Colonic mucosa (tissue), 4 donors: Measurements from ENCODE around the gene TRIP13. TPM values are rescaled to one million over a fixed set of nuclear protein-coding genes. Genes with fewer than 3 reads are reported as not detected.
"Not testable (repeated sequence)": the region's sequence is repeated elsewhere in the genome, so short reads cannot be mapped to it uniquely, and the experiment has no call there.

Experiments
- DNase-seq: peaks from one replicate; pipeline ENCODE4 v3.0.0-alpha.2; 2020
- H3K27ac ChIP-seq: fragments of 200-600 bp; one replicate; pipeline ENCODE4 v1.8.0; 2021
- H3K27me3 ChIP-seq: fragments of 200-600 bp; one replicate; pipeline ENCODE4 v1.8.0; 2021
- H3K36me3 ChIP-seq: fragments of 200-600 bp; one replicate; pipeline ENCODE4 v1.8.0; 2021
- H3K4me1 ChIP-seq: fragments of 200-600 bp; one replicate; pipeline ENCODE4 v1.8.0; 2021; ENCODE audit warnings: mild to moderate bottlenecking
- H3K4me3 ChIP-seq: fragments of 200-600 bp; one replicate; pipeline ENCODE4 v1.8.0; 2021
- H3K9ac ChIP-seq, 2 donors: one replicate each; pipeline ENCODE4 v1.7.0; 2013; ENCODE audit warnings: control low read depth in 2 of 2, low read depth in 2 of 2, low read length in 2 of 2
- H3K9me3 ChIP-seq: fragments of 200-600 bp; one replicate; pipeline ENCODE4 v1.8.0; 2021
- CTCF ChIP-seq: fragments of 200-600 bp; IDR thresholded peaks from one replicate; pipeline ENCODE4 v1.8.0; 2022; ENCODE audit warnings: antibody characterized with exemption, mild to moderate bottlenecking
- intact Hi-C: fragments of 100-400 bp; cut with DNase I; formaldehyde crosslinking; loops from one replicate; pipeline ENCODE4 v1.14.1; 2022
- total RNA-seq, 2 donors: library from RNA; stranded (reverse); fragmentation: NEBNext Ultra II Directional in 1 of 2; extraction: Animal tissue kit (Norgen Biotek cat#: 25700) in 1 of 2; gene quantifications; one replicate each; pipeline ENCODE4 v1.2.1, GENCODE V29; 2021
- donor health status: healthy.
- donor health status: DM: no; HTN: no; CAD: no.
- donor health status: DM: no; HTN: no; CAD: no.

Gene TRIP13
- 10 to 100 TPM in 1 of 2 donors, 1 to 10 TPM in 1; 5.8 to 18.1 TPM for total RNA-seq

GRCh38 chr5:892394-893136 is at the start of gene TRIP13, which contains the start of gene BRD9:
Gene TRIP13 (plus strand): TSS chr5:892884. CDS start chr5:892999, 115 bp downstream.
Gene BRD9 (minus strand): TSS chr5:892801. CDS start chr5:892657, 144 bp downstream.
- TF ChIP-seq CTCF = no peak
- Histone ChIP-seq H3K4me3 (peak within 1 kb of the TSS; percentile 89), H3K4me1 (peaks cover 4% of the 10 kb centered on the region), H3K27ac (peak within 1 kb of the TSS; percentile 80), H3K9me3 (no peaks in the 10 kb centered on the region), H3K36me3 (peaks cover 7% of the 10 kb centered on the region), H3K27me3 (no peaks in the 10 kb centered on the region), H3K9ac (peak within 1 kb of the TSS; percentile 84 to 90)
- peak; percentile 87 for DNase-seq
- intact Hi-C loops = loop anchor here (5.0 kb wide), 1 partner anchor 445 kb away; no protein-coding TSS in a partner anchor

- not testable (repeated sequence) for H3K36me3 ChIP-seq, DNase-seq
- intact Hi-C loops = loop anchor here (5.0 kb wide), 1 partner anchor 96 kb away; no protein-coding TSS in a partner anchor
Measured at GRCh38 chr5:843371-843770, 49.3 kb upstream of the TRIP13 start.

GRCh38 chr5:843926-844325 is 48.8 kb upstream of the TRIP13 start:
- not testable (repeated sequence) for H3K9ac ChIP-seq, H3K9me3 ChIP-seq, H3K4me3 ChIP-seq, DNase-seq, H3K4me1 ChIP-seq, H3K36me3 ChIP-seq, H3K27me3 ChIP-seq, H3K27ac ChIP-seq
- intact Hi-C loops = loop anchor here (5.0 kb wide), 1 partner anchor 97 kb away; no protein-coding TSS in a partner anchor

More at GRCh38 chr5:843371-843770, 49.3 kb upstream of the TRIP13 start:
- H3K4me1 ChIP-seq, H3K27me3 ChIP-seq, H3K27ac ChIP-seq, H3K9me3 ChIP-seq, H3K4me3 ChIP-seq, H3K9ac ChIP-seq: not testable (repeated sequence)

GRCh38 chr5:844426-844825 is 48.3 kb upstream of the TRIP13 start:
- DNase-seq = not testable (repeated sequence)
- intact Hi-C loops = loop anchor here (5.0 kb wide), 1 partner anchor 97 kb away; no protein-coding TSS in a partner anchor

GRCh38 chr5:845031-845675 is 47.5 kb upstream of the TRIP13 start:
- H3K4me1 ChIP-seq, DNase-seq, intact Hi-C loops, H3K4me3 ChIP-seq, H3K9ac ChIP-seq, H3K36me3 ChIP-seq, H3K27me3 ChIP-seq, H3K27ac ChIP-seq, H3K9me3 ChIP-seq: not testable (repeated sequence)

More at GRCh38 chr5:844426-844825, 48.3 kb upstream of the TRIP13 start:
- not testable (repeated sequence) for H3K36me3 ChIP-seq, H3K27me3 ChIP-seq, H3K9ac ChIP-seq, H3K9me3 ChIP-seq, H3K4me1 ChIP-seq, H3K27ac ChIP-seq, H3K4me3 ChIP-seq

- H3K27me3 ChIP-seq, H3K4me3 ChIP-seq, DNase-seq, H3K27ac ChIP-seq, H3K9me3 ChIP-seq, H3K4me1 ChIP-seq, H3K36me3 ChIP-seq, H3K9ac ChIP-seq: not testable (repeated sequence)
- intact Hi-C loops = loop anchor here (2.0 kb wide), 1 partner anchor 89 kb away; no protein-coding TSS in a partner anchor
Measured at GRCh38 chr5:845676-846601, 46.7 kb upstream of the TRIP13 start.

GRCh38 chr5:846602-847091 is 46.0 kb upstream of the TRIP13 start:
- not testable (repeated sequence) for H3K4me3 ChIP-seq, H3K9ac ChIP-seq, H3K36me3 ChIP-seq, H3K9me3 ChIP-seq, H3K4me1 ChIP-seq, H3K27ac ChIP-seq, DNase-seq
- intact Hi-C loops = loop anchor here (2.0 kb wide), 1 partner anchor 90 kb away; no protein-coding TSS in a partner anchor
- peaks cover 12% of the 10 kb centered on the region for H3K27me3 ChIP-seq

GRCh38 chr5:847212-847611 is 45.5 kb upstream of the TRIP13 start:
- H3K9ac ChIP-seq, H3K4me1 ChIP-seq, H3K27ac ChIP-seq, H3K4me3 ChIP-seq, DNase-seq, H3K9me3 ChIP-seq, H3K36me3 ChIP-seq: not testable (repeated sequence)
- H3K27me3 ChIP-seq = peaks cover 12% of the 10 kb centered on the region
- intact Hi-C loops = loop anchor here (2.0 kb wide), 1 partner anchor 90 kb away; no protein-coding TSS in a partner anchor

- not testable (repeated sequence) for H3K36me3 ChIP-seq, DNase-seq
Measured at GRCh38 chr5:847736-848135, 44.9 kb upstream of the TRIP13 start.

More at GRCh38 chr5:847736-848135, 44.9 kb upstream of the TRIP13 start:
- H3K27ac ChIP-seq, H3K4me3 ChIP-seq, H3K4me1 ChIP-seq, H3K9me3 ChIP-seq, H3K9ac ChIP-seq: not testable (repeated sequence)
- intact Hi-C loops = loop anchor here (2.0 kb wide), 1 partner anchor 91 kb away; no protein-coding TSS in a partner anchor
- peaks cover 12% of the 10 kb centered on the region for H3K27me3 ChIP-seq
